Measurements from ENCODE around the gene MYL3. TPM values are rescaled to one million over a fixed set of nuclear protein-coding genes. Genes with fewer than 3 reads are reported as not detected.

The MYL3 gene
- total RNA-seq, 1 experiment from 2014 or later = not detected

- no peak overlapping the region for H2AFZ ChIP-seq (ENCODE audit: low read length)
- DNase-seq = no peak
- no peak overlapping the region for H3K4me2 ChIP-seq (ENCODE audit: low read depth, low read length, poor library complexity, severe bottlenecking)
- H3K4me3 ChIP-seq (ENCODE audit: low read length) = no peak overlapping the region
- no peaks in the 10 kb centered on the region for H3K79me2 ChIP-seq (ENCODE audit: low read length)
- peaks cover 20% of the 10 kb centered on the region for H3K4me1 ChIP-seq (ENCODE audit: low read length)
- no peaks in the 10 kb centered on the region for H3K9me3 ChIP-seq (ENCODE audit: low read length)
- no peaks in the 10 kb centered on the region for H3K27me3 ChIP-seq (ENCODE audit: low read length)
- H3K36me3 ChIP-seq (ENCODE audit: insufficient read depth, low read length) = no peaks in the 10 kb centered on the region
- no peaks in the 10 kb centered on the region for H3K9me2 ChIP-seq (replicated peaks; ENCODE audit: insufficient read depth, low read length)
- H4K20me1 ChIP-seq (ENCODE audit: insufficient read depth, low read depth, low read length) = no peaks in the 10 kb centered on the region
- no peak overlapping the region for H3K27ac ChIP-seq (ENCODE audit: low read length)
- H3K9ac ChIP-seq (ENCODE audit: low read length) = no peak overlapping the region
Measured at GRCh38 chr3:46907271-46907670, 44.0 kb upstream of the MYL3 start.

- H4K20me1 ChIP-seq (ENCODE audit: insufficient read depth, low read depth, low read length) = no peaks in the 10 kb centered on the region
- DNase-seq = no peak
- no peaks in the 10 kb centered on the region for H3K9me2 ChIP-seq (replicated peaks; ENCODE audit: insufficient read depth, low read length)
- H3K27ac ChIP-seq (ENCODE audit: low read length) = no peak overlapping the region
- H3K79me2 ChIP-seq (ENCODE audit: low read length) = no peaks in the 10 kb centered on the region
- no peaks in the 10 kb centered on the region for H3K9me3 ChIP-seq (ENCODE audit: low read length)
- H2AFZ ChIP-seq (ENCODE audit: low read length) = no peak overlapping the region
- H3K4me1 ChIP-seq (ENCODE audit: low read length) = peaks cover 20% of the 10 kb centered on the region
- H3K4me2 ChIP-seq (ENCODE audit: low read depth, low read length, poor library complexity, severe bottlenecking) = no peak overlapping the region
- no peaks in the 10 kb centered on the region for H3K36me3 ChIP-seq (ENCODE audit: insufficient read depth, low read length)
- H3K9ac ChIP-seq (ENCODE audit: low read length) = no peak overlapping the region
- H3K27me3 ChIP-seq (ENCODE audit: low read length) = no peaks in the 10 kb centered on the region
- H3K4me3 ChIP-seq (ENCODE audit: low read length) = no peak overlapping the region
Measured at GRCh38 chr3:46906471-46907058, 43.3 kb upstream of the MYL3 start.

DNA sequence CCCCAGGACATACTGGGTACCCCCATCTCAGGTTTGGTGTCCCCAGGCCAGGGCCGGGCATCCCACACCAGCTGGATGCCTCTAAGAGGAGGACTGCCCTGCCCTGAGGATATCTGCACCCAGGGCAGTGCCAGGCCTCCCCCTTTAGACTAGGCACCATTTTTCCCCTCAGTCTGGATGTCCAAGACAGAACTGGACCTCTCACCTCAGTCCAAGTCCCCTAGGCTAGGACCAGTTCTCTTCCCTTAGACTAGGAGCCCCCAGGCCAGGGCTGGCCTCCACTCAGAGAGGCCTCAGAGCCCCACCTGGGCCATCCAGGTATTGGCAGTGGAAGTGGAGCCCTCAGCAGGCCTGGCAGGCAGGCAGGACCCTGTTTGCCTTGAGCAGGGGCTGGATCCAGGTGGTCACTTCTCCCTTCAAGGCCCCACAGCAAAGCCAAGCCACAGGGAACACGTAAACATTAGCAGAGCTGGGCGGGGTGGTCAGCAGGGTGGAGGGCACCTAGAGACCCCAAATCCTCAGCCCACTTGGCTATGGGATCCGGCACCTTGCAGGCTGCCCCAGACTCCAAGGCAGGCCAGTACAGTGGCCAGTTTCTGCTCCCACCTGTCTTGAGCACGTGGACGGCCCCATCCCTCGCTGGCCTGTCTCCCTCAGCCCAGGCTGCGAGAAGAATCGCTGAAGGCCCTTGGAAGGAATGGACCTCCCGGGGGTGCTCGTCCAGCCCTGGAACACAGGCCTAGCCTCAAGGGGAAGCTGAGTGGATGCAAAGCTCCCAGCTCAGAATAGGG, 42.6 kb upstream of the MYL3 start:
- Histone ChIP-seq H3K9ac (ENCODE audit: low read length) (no peak overlapping the region), H3K4me2 (ENCODE audit: low read depth, low read length, poor library complexity, severe bottlenecking) (no peak overlapping the region), H3K4me3 (ENCODE audit: low read length) (no peak overlapping the region), H4K20me1 (ENCODE audit: insufficient read depth, low read depth, low read length) (no peaks in the 10 kb centered on the region), H3K79me2 (ENCODE audit: low read length) (no peaks in the 10 kb centered on the region), H3K36me3 (ENCODE audit: insufficient read depth, low read length) (no peaks in the 10 kb centered on the region), H3K4me1 (ENCODE audit: low read length) (peaks cover 20% of the 10 kb centered on the region), H3K27me3 (ENCODE audit: low read length) (no peaks in the 10 kb centered on the region), H3K9me2 (replicated peaks; ENCODE audit: insufficient read depth, low read length) (no peaks in the 10 kb centered on the region), H2AFZ (ENCODE audit: low read length) (no peak overlapping the region), H3K9me3 (ENCODE audit: low read length) (no peaks in the 10 kb centered on the region), H3K27ac (ENCODE audit: low read length) (no peak overlapping the region)
- DNase-seq = no peak

DNA sequence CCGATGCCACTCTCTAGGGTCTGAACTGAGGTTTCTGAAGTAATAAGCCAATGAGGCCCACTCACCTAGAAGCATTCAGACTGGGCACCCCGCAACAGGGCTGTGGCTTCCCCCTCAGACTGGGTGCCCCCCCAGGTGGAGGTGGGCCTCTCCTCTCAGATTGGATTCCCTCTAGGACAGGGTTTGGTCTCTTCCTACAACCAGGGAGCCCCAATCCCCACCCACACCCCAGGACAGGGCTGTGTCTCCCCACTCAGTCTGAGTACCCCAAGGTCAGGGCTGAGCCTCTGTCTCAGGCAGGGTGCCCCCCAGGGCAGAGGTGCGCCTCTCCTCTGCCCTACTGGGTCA, 41.9 kb upstream of the MYL3 start:
- no peaks in the 10 kb centered on the region for H3K9me3 ChIP-seq (ENCODE audit: low read length)
- no peak overlapping the region for H3K4me3 ChIP-seq (ENCODE audit: low read length)
- H3K9me2 ChIP-seq (replicated peaks; ENCODE audit: insufficient read depth, low read length) = no peaks in the 10 kb centered on the region
- no peak overlapping the region for H3K4me2 ChIP-seq (ENCODE audit: low read depth, low read length, poor library complexity, severe bottlenecking)
- H3K79me2 ChIP-seq (ENCODE audit: low read length) = no peaks in the 10 kb centered on the region
- H3K27me3 ChIP-seq (ENCODE audit: low read length) = no peaks in the 10 kb centered on the region
- H3K9ac ChIP-seq (ENCODE audit: low read length) = no peak overlapping the region
- no peak overlapping the region for H2AFZ ChIP-seq (ENCODE audit: low read length)
- no peak for DNase-seq
- H3K4me1 ChIP-seq (ENCODE audit: low read length) = peaks cover 13% of the 10 kb centered on the region
- no peaks in the 10 kb centered on the region for H3K36me3 ChIP-seq (ENCODE audit: insufficient read depth, low read length)
- H4K20me1 ChIP-seq (ENCODE audit: insufficient read depth, low read depth, low read length) = no peaks in the 10 kb centered on the region
- no peak overlapping the region for H3K27ac ChIP-seq (ENCODE audit: low read length)

- H3K9me2 ChIP-seq (replicated peaks; ENCODE audit: insufficient read depth, low read length) = no peaks in the 10 kb centered on the region
- no peak overlapping the region for H3K4me3 ChIP-seq (ENCODE audit: low read length)
- no peak overlapping the region for H3K9ac ChIP-seq (ENCODE audit: low read length)
- H3K36me3 ChIP-seq (ENCODE audit: insufficient read depth, low read length) = no peaks in the 10 kb centered on the region
- no peak overlapping the region for H3K27ac ChIP-seq (ENCODE audit: low read length)
- no peak overlapping the region for H2AFZ ChIP-seq (ENCODE audit: low read length)
- DNase-seq = no peak
- H3K4me2 ChIP-seq (ENCODE audit: low read depth, low read length, poor library complexity, severe bottlenecking) = no peak overlapping the region
- H3K79me2 ChIP-seq (ENCODE audit: low read length) = no peaks in the 10 kb centered on the region
- no peaks in the 10 kb centered on the region for H3K9me3 ChIP-seq (ENCODE audit: low read length)
- no peaks in the 10 kb centered on the region for H4K20me1 ChIP-seq (ENCODE audit: insufficient read depth, low read depth, low read length)
- peaks cover 7% of the 10 kb centered on the region for H3K4me1 ChIP-seq (ENCODE audit: low read length)
- H3K27me3 ChIP-seq (ENCODE audit: low read length) = no peaks in the 10 kb centered on the region
Measured at GRCh38 chr3:46904303-46905212, 41.3 kb upstream of the MYL3 start.

DNA sequence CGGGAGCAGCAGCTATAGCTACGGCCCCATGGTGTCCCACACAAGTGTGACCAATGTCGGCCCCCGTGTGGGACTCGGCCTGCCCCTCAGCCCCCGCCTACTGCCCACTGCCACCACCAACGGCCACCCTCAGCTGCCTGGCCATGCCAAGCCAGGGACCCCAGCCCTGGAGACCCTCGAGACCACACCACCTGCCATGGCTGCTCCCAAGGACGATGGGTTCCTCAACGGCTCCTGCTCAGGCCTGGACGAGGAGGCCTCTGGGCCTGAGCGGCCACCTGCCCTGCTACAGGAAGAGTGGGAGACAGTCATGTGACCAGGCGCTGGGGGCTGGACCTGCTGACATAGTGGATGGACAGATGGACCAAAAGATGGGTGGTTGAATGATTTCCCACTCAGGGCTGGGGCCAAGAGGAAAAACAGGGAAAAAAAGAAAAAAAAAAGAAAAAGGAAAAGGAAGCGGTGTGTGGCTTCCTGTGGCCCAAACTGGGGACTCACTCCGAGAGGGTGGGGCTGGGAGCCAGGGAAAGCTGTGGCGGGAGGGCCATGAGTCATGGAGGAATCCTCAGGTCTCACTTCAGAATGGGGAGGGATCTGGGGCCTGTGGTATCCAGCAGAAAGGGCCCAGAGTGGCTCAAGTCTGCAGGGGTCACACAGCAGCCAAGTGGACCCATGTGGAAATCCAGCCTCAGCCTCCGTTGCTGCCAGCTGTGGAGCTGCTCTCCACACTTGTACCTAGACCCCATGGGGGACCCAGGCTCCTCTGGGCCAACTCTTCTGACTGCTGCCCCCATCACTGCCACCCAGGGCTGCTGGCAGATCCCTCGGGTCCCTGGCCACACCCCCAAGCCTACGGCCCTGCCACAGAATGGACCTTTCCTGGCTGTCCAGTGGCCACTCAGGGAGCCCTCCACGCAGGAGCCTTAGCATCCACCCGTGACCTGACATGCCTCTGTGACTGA, 40.4 kb upstream of the MYL3 start:
- no peak overlapping the region for H3K4me2 ChIP-seq (ENCODE audit: low read depth, low read length, poor library complexity, severe bottlenecking)
- H3K27me3 ChIP-seq (ENCODE audit: low read length) = no peaks in the 10 kb centered on the region
- H2AFZ ChIP-seq (ENCODE audit: low read length) = no peak overlapping the region
- H3K4me3 ChIP-seq (ENCODE audit: low read length) = no peak overlapping the region
- no peak for DNase-seq
- no peaks in the 10 kb centered on the region for H3K79me2 ChIP-seq (ENCODE audit: low read length)
- no peak overlapping the region for H3K27ac ChIP-seq (ENCODE audit: low read length)
- H3K36me3 ChIP-seq (ENCODE audit: insufficient read depth, low read length) = no peaks in the 10 kb centered on the region
- no peaks in the 10 kb centered on the region for H3K9me3 ChIP-seq (ENCODE audit: low read length)
- peaks cover 2% of the 10 kb centered on the region; the same call in 1 of the 2 replicates for H3K4me1 ChIP-seq (ENCODE audit: low read length)
- H4K20me1 ChIP-seq (ENCODE audit: insufficient read depth, low read depth, low read length) = no peaks in the 10 kb centered on the region
- H3K9me2 ChIP-seq (replicated peaks; ENCODE audit: insufficient read depth, low read length) = no peaks in the 10 kb centered on the region
- no peak overlapping the region for H3K9ac ChIP-seq (ENCODE audit: low read length)

GRCh38 chr3:46902188-46902631, 39.0 kb upstream of the MYL3 start:
- H3K27ac ChIP-seq (ENCODE audit: low read length) = no peak overlapping the region
- no peaks in the 10 kb centered on the region for H3K9me2 ChIP-seq (replicated peaks; ENCODE audit: insufficient read depth, low read length)
- no peaks in the 10 kb centered on the region for H4K20me1 ChIP-seq (ENCODE audit: insufficient read depth, low read depth, low read length)
- H3K36me3 ChIP-seq (ENCODE audit: insufficient read depth, low read length) = no peaks in the 10 kb centered on the region
- no peaks in the 10 kb centered on the region for H3K4me1 ChIP-seq (ENCODE audit: low read length)
- no peak overlapping the region for H2AFZ ChIP-seq (ENCODE audit: low read length)
- no peaks in the 10 kb centered on the region for H3K9me3 ChIP-seq (ENCODE audit: low read length)
- H3K4me3 ChIP-seq (ENCODE audit: low read length) = no peak overlapping the region
- no peaks in the 10 kb centered on the region for H3K79me2 ChIP-seq (ENCODE audit: low read length)
- no peak overlapping the region for H3K9ac ChIP-seq (ENCODE audit: low read length)
- no peaks in the 10 kb centered on the region for H3K27me3 ChIP-seq (ENCODE audit: low read length)
- no peak overlapping the region for H3K4me2 ChIP-seq (ENCODE audit: low read depth, low read length, poor library complexity, severe bottlenecking)
- DNase-seq = no peak
